Mesenchymal stem cell (in vitro differentiated cells and primary cell): ENCODE results near the gene ATOH1. TPM values are rescaled to one million over a fixed set of nuclear protein-coding genes. Genes with fewer than 3 reads are reported as not detected.

Experiments
- DNase-seq: peaks from one replicate; pipeline ENCODE4 v3.0.0-alpha.2; 2013
- H2AFZ ChIP-seq: one replicate; pipeline ENCODE4 v1.6.1; 2013; ENCODE audit warnings: low read depth, mild to moderate bottlenecking, control low read depth, inconsistent platforms, low read length, moderate library complexity
- H2AK5ac ChIP-seq: 2 replicates; pipeline ENCODE4 v1.6.1; 2013; ENCODE audit warnings: low read length, moderate library complexity, mild to moderate bottlenecking, inconsistent platforms; ENCODE audit not compliant: severe bottlenecking
- H2BK120ac ChIP-seq: one replicate; pipeline ENCODE4 v1.6.1; 2013; ENCODE audit warnings: low read depth, mild to moderate bottlenecking, inconsistent platforms, low read length, moderate library complexity
- H2BK12ac ChIP-seq, 2 experiments: one replicate each; pipeline ENCODE4 v1.6.1; 2013; ENCODE audit warnings: inconsistent platforms in 2 of 2, low read length in 2 of 2, mild to moderate bottlenecking in 2 of 2, moderate library complexity in 2 of 2, control low read depth in 1 of 2
- H2BK15ac ChIP-seq: one replicate; pipeline ENCODE4 v1.6.1; 2013; ENCODE audit warnings: mild to moderate bottlenecking, low read depth, inconsistent platforms; ENCODE audit not compliant: poor library complexity, severe bottlenecking
- H2BK5ac ChIP-seq: 2 replicates; pipeline ENCODE4 v1.6.1; 2013; ENCODE audit warnings: low read depth, mild to moderate bottlenecking, low read length, control low read depth, inconsistent platforms; ENCODE audit not compliant: poor library complexity, severe bottlenecking
- H3K14ac ChIP-seq, 2 experiments: one replicate each; pipeline ENCODE4 v1.6.1; 2013; ENCODE audit warnings: inconsistent platforms in 2 of 2, low read length in 2 of 2, control low read depth in 1 of 2, mild to moderate bottlenecking in 1 of 2, moderate library complexity in 1 of 2
- H3K18ac ChIP-seq, 2 experiments: one replicate each; pipeline ENCODE4 v1.6.1; 2013; ENCODE audit warnings: inconsistent platforms in 2 of 2, low read length in 2 of 2, control low read depth in 1 of 2, low read depth in 1 of 2, mild to moderate bottlenecking in 1 of 2
- H3K23ac ChIP-seq, 2 experiments: one replicate each; pipeline ENCODE4 v1.6.1; 2013; ENCODE audit warnings: inconsistent platforms in 2 of 2, low read length in 2 of 2, mild to moderate bottlenecking in 2 of 2, moderate library complexity in 2 of 2, control low read depth in 1 of 2
- H3K27ac ChIP-seq: 2 replicates; pipeline ENCODE4 v1.5.1; 2013; ENCODE audit warnings: mild to moderate bottlenecking, moderate library complexity, low read length, control low read depth, inconsistent platforms; ENCODE audit not compliant: poor library complexity, severe bottlenecking
- H3K27me3 ChIP-seq, 2 experiments: 2 replicates each; pipeline versions ENCODE4 v1.6.1 to v1.7.0; 2013; ENCODE audit warnings: low read length in 2 of 2, mild to moderate bottlenecking in 2 of 2, moderate library complexity in 2 of 2, control low read depth in 1 of 2, inconsistent platforms in 1 of 2; ENCODE audit not compliant: control insufficient read depth in 1 of 2, insufficient read depth in 1 of 2
- H3K36me3 ChIP-seq, 2 experiments: 2 replicates each; pipeline versions ENCODE4 v1.6.1 to v1.7.0; 2013; ENCODE audit warnings: low read length in 2 of 2, control low read depth in 1 of 2, inconsistent platforms in 1 of 2, low read depth in 1 of 2, mild to moderate bottlenecking in 1 of 2; ENCODE audit not compliant: insufficient read depth in 2 of 2, control insufficient read depth in 1 of 2
- H3K4ac ChIP-seq, 2 experiments: one replicate each; pipeline ENCODE4 v1.6.1; 2013; ENCODE audit warnings: inconsistent platforms in 2 of 2, low read length in 2 of 2, mild to moderate bottlenecking in 2 of 2, moderate library complexity in 2 of 2, control low read depth in 1 of 2, low read depth in 1 of 2
- H3K4me1 ChIP-seq: 2 replicates; pipeline ENCODE4 v1.6.1; 2013; ENCODE audit warnings: low read depth, low read length, control low read depth; ENCODE audit not compliant: control insufficient read depth, insufficient read depth
- H3K4me2 ChIP-seq: 2 replicates; pipeline ENCODE4 v1.6.1; 2013; ENCODE audit warnings: low read length, mild to moderate bottlenecking, inconsistent platforms; ENCODE audit not compliant: poor library complexity, severe bottlenecking
- H3K4me3 ChIP-seq, 2 experiments: 2 replicates each; pipeline versions ENCODE4 v1.5.1 to v1.7.0; 2013; ENCODE audit warnings: low read length in 2 of 2, mild to moderate bottlenecking in 2 of 2, control low read depth in 1 of 2, low read depth in 1 of 2; ENCODE audit not compliant: insufficient read depth in 1 of 2
- H3K79me1 ChIP-seq: replicated peaks from 2 replicates; pipeline ENCODE4 v1.6.1; 2013; ENCODE audit warnings: mild to moderate bottlenecking, control low read depth, low read length, inconsistent platforms; ENCODE audit not compliant: poor library complexity, severe bottlenecking
- H3K9ac ChIP-seq: 2 replicates; pipeline ENCODE4 v1.7.0; 2013; ENCODE audit warnings: mild to moderate bottlenecking, low read length, moderate library complexity
- H3K9me3 ChIP-seq: 2 replicates; pipeline ENCODE4 v1.7.0; 2013; ENCODE audit warnings: mild to moderate bottlenecking, low read length; ENCODE audit not compliant: control insufficient read depth
- H4K8ac ChIP-seq: one replicate; pipeline ENCODE4 v1.6.1; 2013; ENCODE audit warnings: inconsistent platforms, mild to moderate bottlenecking, low read length, moderate library complexity
- H4K91ac ChIP-seq: one replicate; pipeline ENCODE4 v1.6.1; 2013; ENCODE audit warnings: mild to moderate bottlenecking, low read length, inconsistent platforms
- WGBS: methylation state at CpG from one replicate; pipeline ENCODE4 v1.1.7; 2013; ENCODE audit warnings: mixed read lengths; 5-methylcytosine and 5-hydroxymethylcytosine counted together
- small RNA-seq: library from polyadenylated mRNA; stranded (forward); fragments of <200 nt; extraction: miRNeasy Mini kit (QIAGEN cat#:217004); gene quantifications from one replicate; pipeline ENCODE3, GENCODE V24; 2013; ENCODE audit warnings: low read depth

The ATOH1 gene

GRCh38 chr4:93879919-93880318 is 51.4 kb downstream of the ATOH1 start:
- Histone ChIP-seq H3K4me3 (no peak overlapping the region), H2AFZ (no peak overlapping the region), H3K9ac (no peak overlapping the region), H3K27ac (no peak overlapping the region), H2AK5ac (no peak overlapping the region), H4K91ac (no peak overlapping the region), H3K79me1 (no peaks in the 10 kb centered on the region), H2BK15ac (no peak overlapping the region), H3K4me2 (no peak overlapping the region), H3K4ac (no peak overlapping the region), H2BK12ac (no peak overlapping the region), H3K36me3 (no peaks in the 10 kb centered on the region), H3K18ac (no peak overlapping the region), H4K8ac (no peak overlapping the region), H3K14ac (no peak overlapping the region), H2BK120ac (no peak overlapping the region), H3K4me1 (no peaks in the 10 kb centered on the region), H3K23ac (no peak overlapping the region), H3K9me3 (no peaks in the 10 kb centered on the region), H2BK5ac (no peak overlapping the region), H3K27me3 (no peaks in the 10 kb centered on the region)
- DNase-seq = no peak
- WGBS = 69% methylated on average over 4 of the region's 4 CpGs

Small RNA genes lying within 50 kb of the gene (small RNA-seq; reads per million reads assigned to genes)
- gene RNA5SP164 = not detected
